ENCODE results near the gene PKDREJ. TPM values are rescaled to one million over a fixed set of nuclear protein-coding genes. Genes with fewer than 3 reads are reported as not detected.
A peak's percentile ranks its signal among the peaks of the same experiment; 100 is the strongest.
"Not testable (repeated sequence)": the region's sequence is repeated elsewhere in the genome, so short reads cannot be mapped to it uniquely, and the experiment has no call there.

Gene PKDREJ
- total RNA-seq, 1 donor from 2014 or later: under 0.01 TPM

- no peak for DNase-seq (ENCODE audit: low read depth, low spot score)
These were observed 6.4 kb upstream of the PKDREJ start for GRCh38 chr22:46269564-46269963.

GRCh38 chr22:46267431-46268279, 4.5 kb upstream of the PKDREJ start, which contains the start of gene TTC38:
Gene TTC38 (plus strand): TSS chr22:46268008. CDS start chr22:46268040, 32 bp downstream.
- DNase-seq (ENCODE audit: low read depth, low spot score): peak; percentile 22

GRCh38 chr22:46265627-46266026, 2.5 kb upstream of the PKDREJ start:
- DNase-seq (ENCODE audit: low read depth, low spot score): not testable (repeated sequence)

DNA sequence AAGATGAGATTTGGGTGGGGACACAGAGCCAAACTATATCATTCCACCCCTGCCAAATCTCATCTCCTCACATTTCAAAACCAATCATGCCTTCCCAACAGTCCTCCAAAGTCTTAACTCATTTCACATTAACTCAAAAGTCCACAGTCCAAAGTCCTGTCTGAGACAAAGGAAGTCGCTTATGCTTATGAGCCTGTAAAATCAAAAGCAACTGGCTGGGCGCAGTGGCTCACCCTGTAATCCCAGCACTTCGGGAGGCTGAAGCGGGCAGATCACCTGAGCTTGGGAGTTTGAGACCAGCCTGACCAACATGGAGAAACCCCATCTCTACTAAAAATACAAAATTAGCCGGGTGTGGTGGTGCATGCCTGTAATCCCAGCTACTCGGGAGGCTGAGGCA, 1.4 kb upstream of the PKDREJ start:
- DNase-seq (ENCODE audit: low read depth, low spot score): not testable (repeated sequence)

- no peak for DNase-seq (ENCODE audit: low read depth, low spot score)
These were observed 511 bp downstream of the PKDREJ start for GRCh38 chr22:46262449-46263215.

DNA sequence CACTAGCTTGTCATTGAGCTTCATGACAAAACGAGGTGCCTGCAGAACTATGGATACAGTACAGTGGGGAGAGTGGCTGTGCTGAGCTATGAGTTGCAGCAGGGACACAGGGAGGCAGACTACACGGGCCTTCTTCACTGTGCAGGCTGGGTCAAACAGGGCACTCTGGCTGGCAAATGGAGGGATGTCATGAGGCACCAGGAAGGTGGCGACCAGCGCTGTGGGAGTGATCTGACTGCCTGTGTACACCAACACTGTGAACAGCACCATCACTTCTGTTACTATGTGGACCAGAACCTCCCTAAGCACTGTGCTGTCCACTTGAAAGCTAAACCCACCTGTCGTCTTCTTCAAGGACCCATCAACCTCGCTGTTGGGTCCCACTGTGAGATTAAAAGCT, 3.1 kb downstream of the PKDREJ start:
- DNase-seq (ENCODE audit: low read depth, low spot score): no peak

DNA sequence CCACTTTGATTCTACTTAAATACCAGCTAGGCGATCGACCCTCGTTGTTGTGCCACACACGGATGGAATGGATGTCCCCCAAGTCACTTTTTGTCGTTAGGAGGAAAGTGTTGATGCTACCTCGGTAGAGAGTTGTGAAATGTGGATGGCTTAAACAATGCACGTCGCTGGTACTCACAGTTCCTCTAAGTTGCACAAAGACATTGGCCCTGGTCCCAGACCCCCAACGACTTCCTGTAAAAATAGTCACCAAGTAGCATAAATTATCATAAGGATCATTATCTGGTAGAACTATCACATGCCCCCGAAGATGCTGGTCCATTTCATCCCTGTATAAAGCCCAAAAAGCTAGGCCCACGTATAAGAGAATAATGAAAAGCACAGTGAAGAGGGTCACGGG, 3.8 kb downstream of the PKDREJ start:
- no peak for DNase-seq (ENCODE audit: low read depth, low spot score)

DNA sequence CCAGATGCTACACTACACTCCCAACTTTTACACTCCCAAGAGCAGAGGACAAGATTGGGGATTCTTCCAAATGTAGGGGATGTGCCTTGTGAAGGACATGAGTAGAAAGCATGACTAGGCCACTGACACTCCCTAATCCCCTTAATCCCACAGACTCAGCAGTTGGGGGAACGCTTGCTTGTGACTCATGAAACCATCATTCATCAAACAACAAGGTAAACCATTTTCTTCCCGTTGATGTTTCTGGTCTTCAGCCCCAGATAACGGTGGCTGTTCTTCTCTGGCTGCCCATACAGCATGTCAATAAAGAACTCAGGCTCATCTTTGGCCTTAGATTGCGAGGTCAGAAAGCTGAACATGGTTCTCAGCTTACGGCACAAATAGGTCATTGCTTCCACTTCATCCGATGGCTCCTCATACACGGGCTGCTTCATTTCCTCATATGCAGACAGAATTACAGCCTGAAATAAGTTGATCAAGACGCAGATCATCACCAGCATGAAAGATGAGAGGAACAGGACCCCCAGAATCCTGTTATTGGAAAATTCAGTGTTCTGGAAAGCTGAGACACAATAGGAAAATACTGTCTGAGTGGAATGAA, 6.7 kb downstream of the PKDREJ start:
- DNase-seq (ENCODE audit: low read depth, low spot score): no peak

DNA sequence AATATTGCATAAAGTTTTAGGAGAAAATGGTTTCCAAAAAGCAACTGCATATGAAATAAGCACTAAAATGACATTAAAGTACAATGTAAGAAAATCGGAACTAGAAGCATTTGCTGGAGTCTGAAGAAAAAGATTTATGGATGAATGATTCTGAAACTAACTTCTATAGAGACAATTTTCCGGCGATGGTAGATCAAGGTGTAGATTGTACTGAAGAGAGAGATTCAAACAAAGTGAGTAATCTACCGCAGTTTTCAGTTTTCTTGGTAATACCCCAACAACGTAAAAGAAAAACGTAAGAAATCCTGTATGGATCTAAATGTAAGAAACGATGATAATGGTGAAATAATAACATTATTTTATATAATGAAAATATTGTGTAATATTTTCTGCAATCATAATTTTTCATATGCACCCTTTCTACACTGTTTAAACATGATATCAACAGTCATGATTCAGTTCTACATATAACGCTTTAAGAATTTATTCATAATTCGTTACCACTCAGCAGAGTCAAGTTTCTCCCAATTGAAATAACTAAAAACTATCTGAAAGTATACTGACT, 11.2 kb downstream of the PKDREJ start:
- no peak for DNase-seq (ENCODE audit: low read depth, low spot score)

- DNase-seq (ENCODE audit: low read depth, low spot score): no peak
These were observed 11.9 kb downstream of the PKDREJ start for GRCh38 chr22:46251266-46251665.

DNA sequence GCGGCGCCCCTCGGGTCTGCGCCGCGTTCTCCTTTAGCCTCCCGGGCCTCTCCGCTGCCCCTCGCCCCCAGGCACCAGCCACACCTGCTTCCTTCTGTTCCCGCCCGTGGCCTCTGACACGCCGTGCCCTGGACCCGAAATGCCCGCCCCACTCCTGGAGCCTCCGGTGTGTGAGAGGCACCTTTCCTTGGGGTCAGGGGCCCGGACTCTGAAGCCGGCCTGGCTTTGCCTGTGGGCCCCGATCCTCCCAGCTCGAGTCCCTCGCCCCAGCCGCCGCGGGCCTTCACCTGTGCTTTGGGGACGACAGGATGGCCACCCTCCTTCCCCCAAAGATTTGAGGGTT, 12.4 kb downstream of the PKDREJ start:
- no peak for DNase-seq (ENCODE audit: low read depth, low spot score)

DNA sequence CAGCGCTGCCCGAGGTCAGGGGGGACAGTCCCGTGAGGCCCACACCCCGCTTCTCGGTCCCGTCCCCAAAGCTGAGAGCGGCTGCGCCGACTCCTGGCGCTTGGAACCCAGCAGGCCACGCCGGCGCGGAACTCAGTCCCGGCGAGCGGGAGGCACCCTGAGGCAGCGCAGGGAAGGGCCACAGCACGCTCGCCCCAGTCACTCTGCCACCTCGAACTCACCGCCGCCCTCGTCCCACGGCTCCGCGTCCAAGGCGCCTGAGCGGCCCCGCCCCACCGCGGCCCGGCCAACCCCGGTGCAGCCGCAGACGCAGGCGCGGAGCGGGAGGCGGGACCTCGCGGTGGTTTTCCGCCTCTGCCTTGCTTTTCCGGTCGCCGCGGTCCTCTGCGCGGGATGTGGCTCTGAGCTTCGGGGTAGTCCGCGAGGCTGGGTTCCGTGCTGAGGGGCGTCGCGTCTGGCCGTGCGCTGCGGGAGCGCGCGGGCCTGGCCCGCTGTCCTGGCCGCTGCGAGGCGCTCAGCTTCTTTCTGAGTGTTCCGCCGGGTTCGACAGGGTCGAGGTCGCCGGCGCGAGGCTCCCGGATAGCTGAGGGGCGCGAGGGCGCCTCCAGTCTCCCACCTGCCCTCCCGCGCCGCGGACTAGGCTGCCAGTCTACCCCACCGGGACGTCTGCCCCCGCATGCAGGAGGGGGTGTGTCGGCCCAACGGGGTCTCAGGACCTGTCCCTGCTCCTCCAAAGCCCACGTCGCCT, 12.9 kb downstream of the PKDREJ start, which contains the start of gene CDPF1:
TSS of gene CDPF1 (minus strand) at position 259 of the 748 bp plus-strand sequence. CDS start 2,009 bp downstream, outside the sequence.
- peak; percentile 35 for DNase-seq (ENCODE audit: low read depth, low spot score)

DNA sequence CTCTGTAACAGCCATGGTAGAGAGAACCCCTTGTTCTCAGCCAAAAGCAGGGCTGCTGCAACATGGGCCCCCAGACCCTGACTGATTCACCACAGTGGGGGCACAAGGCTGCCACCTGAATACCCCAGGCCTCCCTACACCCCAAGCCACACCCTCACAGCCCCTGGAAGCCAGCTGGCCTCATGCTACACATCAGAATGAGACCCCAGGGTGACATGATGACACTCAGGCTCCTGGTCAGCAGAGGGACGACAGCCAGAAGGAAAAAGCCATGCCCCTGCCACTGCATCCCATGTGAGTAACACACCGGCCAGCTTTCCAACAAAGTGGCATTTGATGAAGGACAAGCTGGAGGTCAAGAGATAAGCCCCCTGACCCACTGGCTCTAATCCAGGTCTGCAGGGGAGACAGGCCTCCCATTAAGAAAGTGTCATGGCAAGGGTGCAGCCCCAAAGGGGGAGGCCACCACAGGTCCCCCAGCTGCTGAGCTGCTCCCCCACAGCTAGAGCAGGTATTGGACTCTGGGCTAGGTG, 15.6 kb downstream of the PKDREJ start:
- no peak for DNase-seq (ENCODE audit: low read depth, low spot score)

GRCh38 chr22:46246178-46246577, 17.0 kb downstream of the PKDREJ start:
- DNase-seq (ENCODE audit: low read depth, low spot score): no peak

DNA sequence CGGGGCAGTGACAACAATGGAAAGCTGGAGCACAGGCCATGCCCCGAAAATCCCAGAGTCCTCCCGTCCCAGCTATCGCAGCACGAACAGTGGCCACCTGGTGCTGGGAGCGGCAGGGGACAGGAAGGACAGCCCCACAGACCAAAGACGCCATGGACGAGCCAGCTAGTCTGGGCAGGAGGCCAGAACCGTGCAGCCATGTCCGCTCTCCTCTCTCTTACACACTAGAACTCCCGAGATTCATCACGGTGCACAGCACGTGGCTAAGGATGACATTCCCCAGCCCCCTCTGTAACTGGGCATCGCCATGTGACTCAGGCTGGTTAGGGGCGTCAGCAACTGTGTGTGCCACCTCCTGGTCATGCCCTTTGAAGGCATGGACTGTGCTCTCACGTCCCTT, 17.6 kb downstream of the PKDREJ start:
- no peak for DNase-seq (ENCODE audit: low read depth, low spot score)

GRCh38 chr22:46244771-46245170, 18.4 kb downstream of the PKDREJ start:
- DNase-seq (ENCODE audit: low read depth, low spot score): no peak

GRCh38 chr22:46242076-46242475, 21.1 kb downstream of the PKDREJ start:
- DNase-seq (ENCODE audit: low read depth, low spot score): no peak

GRCh38 chr22:46241396-46242007, 21.6 kb downstream of the PKDREJ start:
- DNase-seq (ENCODE audit: low read depth, low spot score): no peak

GRCh38 chr22:46240907-46241306, 22.2 kb downstream of the PKDREJ start:
- no peak for DNase-seq (ENCODE audit: low read depth, low spot score)

- no peak for DNase-seq (ENCODE audit: low read depth, low spot score)
These were observed 22.6 kb downstream of the PKDREJ start for GRCh38 chr22:46240506-46240905.
